ENCODE measurements around the gene LARP6.

- no peak for TF ChIP-seq CTCF (IDR thresholded peaks at IDR 0.05)
- TF ChIP-seq POLR2A (IDR thresholded peaks at IDR 0.05), result no peak
These were observed 28.1 kb downstream of the LARP6 start for GRCh38 chr15:70825841-70826240.
